A549 (cell line): Measurements from ENCODE around the gene RBM12. TPM values are rescaled to one million over a fixed set of nuclear protein-coding genes. Genes with fewer than 3 reads are reported as not detected.

Experiments
- ATAC-seq, 2 experiments: fragments of 200-7000 bp in 1 of 2; fragments of >200 bp in 1 of 2; cut with Nextera tagmentation in 1 of 2; cut with Tn5 transposase in 1 of 2; 3 replicates each; pipeline versions ENCODE4 v1.8.0 to v1.9.1; 2018 to 2020; ENCODE audit warnings: mild to moderate bottlenecking in 1 of 2, moderate library complexity in 1 of 2
- CTCF ChIA-PET: fragments of 300-600 bp; sonication (Branson Sonifier 250); formaldehyde crosslinking; extraction: SDS; loops from one replicate; lab custom pipeline; 2021; ENCODE audit warnings: antibody characterized with exemption, inconsistent platforms; lab: Yijun Ruan, JAX
- POLR2A ChIA-PET: fragments of 350-600 bp; formaldehyde crosslinking; extraction: SDS; loops from one replicate; lab custom pipeline; 2021; ENCODE audit warnings: antibody characterized with exemption, inconsistent platforms; lab: Yijun Ruan, JAX
- DNase-seq, 2 experiments: peaks; one replicate each; pipeline versions ENCODE4 v3.0.0 to v3.0.0-alpha.2; 2011 to 2016; ENCODE audit warnings: low read depth in 1 of 2, low spot score in 1 of 2
- FAIRE-seq: peaks from 2 replicates; lab custom pipeline; 2011; peaks lifted over from hg19 to GRCh38; lab: Jason Lieb, UNC
- H3K27ac ChIP-seq, 2 experiments: fragments of >200 bp; sonication (Bioruptor Twin); formaldehyde crosslinking; 3 replicates each; pipeline ENCODE4 v1.5.1; 2016 to 2017
- H3K4me1 ChIP-seq: fragments of >200 bp; sonication (Bioruptor Twin); formaldehyde crosslinking; 3 replicates; pipeline ENCODE4 v1.6.1; 2016
- H3K4me2 ChIP-seq: fragments of >200 bp; sonication (Bioruptor Twin); formaldehyde crosslinking; 3 replicates; pipeline ENCODE4 v1.6.1; 2016
- H3K4me3 ChIP-seq: fragments of >200 bp; sonication (Bioruptor Twin); formaldehyde crosslinking; 3 replicates; pipeline ENCODE4 v1.5.1; 2016
- H3K9me3 ChIP-seq: fragments of >200 bp; sonication (Bioruptor Twin); formaldehyde crosslinking; 3 replicates; pipeline ENCODE4 v1.6.1; 2016
- ATOH8 ChIP-seq: fragments of 250-450 bp; sonication (Bioruptor Pico); IDR thresholded peaks from 2 replicates; pipeline ENCODE4 v1.5.0; 2020; ENCODE audit warnings: low read depth, mild to moderate bottlenecking, moderate library complexity
- CEBPB ChIP-seq, 2 experiments: fragments of >200 bp in 1 of 2; sonication (Bioruptor Twin) in 1 of 2; formaldehyde crosslinking in 1 of 2; IDR thresholded peaks; 2 replicates each; pipeline ENCODE4 v1.6.1; 2012 to 2016
- CHD2 ChIP-seq: fragments of 150-350 bp; IDR thresholded peaks from 2 replicates; pipeline ENCODE4 v1.6.1; 2014; ENCODE audit warnings: low read length; ENCODE audit not compliant: partially characterized antibody
- CTCF ChIP-seq: fragments of >200 bp; sonication (Bioruptor Twin); formaldehyde crosslinking; IDR thresholded peaks from 3 replicates; pipeline ENCODE4 v1.5.1; 2016
- EHMT2 ChIP-seq: fragments of 200-600 bp; sonication (generic); IDR thresholded peaks from 2 replicates; pipeline ENCODE4 v1.6.1; 2016; ENCODE audit warnings: antibody characterized with exemption, low read depth, mild to moderate bottlenecking, moderate library complexity
- ELK1 ChIP-seq: fragments of 150-350 bp; IDR thresholded peaks from 2 replicates; pipeline ENCODE4 v1.6.1; 2014; ENCODE audit warnings: low read depth, mild to moderate bottlenecking, low read length
- EP300 ChIP-seq, 2 experiments: fragments of >200 bp; sonication (Bioruptor Twin); formaldehyde crosslinking; IDR thresholded peaks; 2 replicates in 1 of 2; 3 replicates in 1 of 2; pipeline ENCODE4 v1.6.1; 2016 to 2017
- HES2 ChIP-seq: fragments of >200 bp; sonication (Bioruptor Twin); formaldehyde crosslinking; IDR thresholded peaks from 2 replicates; pipeline ENCODE4 v1.6.1; 2016
- HMGXB4 ChIP-seq: fragments of 250-450 bp; sonication (Bioruptor Pico); IDR thresholded peaks from 2 replicates; pipeline ENCODE4 v1.5.0; 2021; ENCODE audit warnings: mild to moderate bottlenecking, moderate library complexity, borderline replicate concordance
- HOXA7 ChIP-seq: fragments of 250-450 bp; sonication (Bioruptor Pico); IDR thresholded peaks from 2 replicates; pipeline ENCODE4 v1.5.0; 2020; ENCODE audit warnings: mild to moderate bottlenecking, moderate library complexity
- JUN ChIP-seq, 2 experiments: fragments of >200 bp; sonication (Bioruptor Twin); formaldehyde crosslinking; IDR thresholded peaks; 2 replicates in 1 of 2; 3 replicates in 1 of 2; pipeline ENCODE4 v1.6.1; 2016 to 2017
- KDM1A ChIP-seq: fragments of 200-600 bp; sonication (generic); IDR thresholded peaks from 2 replicates; pipeline ENCODE4 v1.6.1; 2016; ENCODE audit warnings: low read depth, mild to moderate bottlenecking
- MYC ChIP-seq: IDR thresholded peaks from 2 replicates; pipeline ENCODE4 v1.6.1; 2012; ENCODE audit warnings: mild to moderate bottlenecking, inconsistent platforms, low read length, improper control_type of control experiment, borderline replicate concordance
- RAD21 ChIP-seq, 2 experiments: fragments of >200 bp in 1 of 2; sonication (Bioruptor Twin) in 1 of 2; formaldehyde crosslinking in 1 of 2; IDR thresholded peaks in 1 of 2; conservative IDR thresholded peaks in 1 of 2; 2 replicates in 1 of 2; 3 replicates in 1 of 2; pipeline ENCODE4 v1.6.1; 2012 to 2018; ENCODE audit warnings: inconsistent platforms in 1 of 2
- RARB ChIP-seq: fragments of 250-450 bp; sonication (Bioruptor Pico); IDR thresholded peaks from 2 replicates; pipeline ENCODE4 v1.8.0; 2021; ENCODE audit warnings: mild to moderate bottlenecking, moderate library complexity
- SMC3 ChIP-seq: fragments of >200 bp; sonication (Bioruptor Twin); formaldehyde crosslinking; IDR thresholded peaks from 3 replicates; pipeline ENCODE4 v1.6.1; 2018; ENCODE audit warnings: inconsistent platforms
- WGBS: methylation state at CpG from one replicate; pipeline ENCODE4 v1.1.6; 2017; ENCODE audit errors: missing lambda C conversion rate; 5-methylcytosine and 5-hydroxymethylcytosine counted together
- polyA plus RNA-seq, 4 experiments: library from polyadenylated mRNA; depleted of rRNA in 3 of 4; stranded (reverse); fragments of >200 nt; fragmentation: RNase III in 1 of 4; extraction: RNeasy Plus Mini Kit Qiagen cat#74134 plus additional on column Dnase treatment in 1 of 4; gene quantifications; 2 replicates in 3 of 4; 3 replicates in 1 of 4; pipeline ENCODE4 v1.2.3, GENCODE V29; 2011 to 2017

RBM12 gene
- polyA plus RNA-seq, 2 of the 4 experiments (the other 2 are of a cell fraction): 49.9 to 119 TPM

GRCh38 chr20:35621560-35621946 lies 43.1 kb downstream of the RBM12 start:
- Histone ChIP-seq H3K4me2 (no peak overlapping the region), H3K27ac (no peak overlapping the region), H3K4me3 (no peak overlapping the region), H3K9me3 (no peaks in the 10 kb centered on the region), H3K4me1 (peaks cover 26% of the 10 kb centered on the region)
- no peak for ATAC-seq
- WGBS: 83% methylated on average over 2 of the region's 2 CpGs
- TF ChIP-seq EHMT2: no peak
- no peak for TF ChIP-seq EP300 (IDR thresholded peaks at IDR 0.05)
- no peak for TF ChIP-seq ATOH8 (CRISPR knock-in tag)
- TF ChIP-seq CHD2: no peak
- TF ChIP-seq RAD21 (conservative IDR thresholded peaks at IDR 0.05 in 1 of 2, IDR thresholded peaks at IDR 0.05 in 1 of 2): no peak
- no peak for TF ChIP-seq HES2
- DNase-seq: peak in 1 of 2 experiments; percentile 38
- ChIA-PET POLR2A (no interaction called here), CTCF (interaction anchor here (0.8 to 5.2 kb wide), 9 partner anchors 9 to 332 kb away, joined by 3 to 73 read pairs (median 6); partner anchors contain the start of gene SCAND1)
- no peak for FAIRE-seq

GRCh38 chr20:35620818-35621559 lies 43.7 kb downstream of the RBM12 start:
- H3K9me3 ChIP-seq: no peaks in the 10 kb centered on the region
- WGBS: 94% methylated on average over 11 of the region's 11 CpGs
- DNase-seq: no peak
- H3K4me2 ChIP-seq: no peak overlapping the region
- CTCF ChIA-PET: interaction anchor here (0.6 to 5.2 kb wide), 18 partner anchors 10 to 518 kb away, joined by 3 to 73 read pairs (median 4); partner anchors contain the start of gene SCAND1
- ATAC-seq: no peak
- peaks cover 24% of the 10 kb centered on the region for H3K4me1 ChIP-seq
- TF ChIP-seq ELK1 (no peak), HOXA7 (CRISPR knock-in tag) (no peak), CHD2 (no peak), ATOH8 (CRISPR knock-in tag) (no peak), HMGXB4 (CRISPR knock-in tag) (no peak)
- H3K4me3 ChIP-seq: no peak overlapping the region
- POLR2A ChIA-PET: no interaction called here
- H3K27ac ChIP-seq: no peak overlapping the region
- FAIRE-seq: no peak

- H3K4me2 ChIP-seq: peak overlapping the region; percentile 85
- H3K27ac ChIP-seq: peak overlapping the region; percentile 80 to 90
- no peaks in the 10 kb centered on the region for H3K9me3 ChIP-seq
- 14% methylated on average over 23 of the region's 49 CpGs for WGBS
- ChIA-PET POLR2A (interaction anchor here (0.8 to 4.2 kb wide), 6 partner anchors 11 to 123 kb away, joined by 3 to 51 read pairs (median 4); partner anchors contain the start of genes CPNE1, ERGIC3, NFS1 and RBM12), CTCF (interaction anchor here (0.6 to 6.6 kb wide), 40 partner anchors 8 to 519 kb away, joined by 3 to 73 read pairs (median 5); partner anchors contain the start of genes ERGIC3 and SCAND1)
- FAIRE-seq (no peak), DNase-seq (peak; percentile 89 to 96), ATAC-seq (peak; percentile 66 to 79)
- peaks cover 18% of the 10 kb centered on the region for H3K4me1 ChIP-seq
- H3K4me3 ChIP-seq: peak overlapping the region; percentile 61
- 0 out of 3 replicates have a peak, but pooled peaks have one; percentile 17 for TF ChIP-seq SMC3
- TF ChIP-seq RARB (CRISPR knock-in tag): no peak
- no peak for TF ChIP-seq KDM1A
- peak in 1 of 2 experiments; percentile 35; a peak in 3 of 5 replicates for TF ChIP-seq RAD21 (conservative IDR thresholded peaks at IDR 0.05 in 1 of 2, IDR thresholded peaks at IDR 0.05 in 1 of 2)
- TF ChIP-seq HMGXB4 (CRISPR knock-in tag): no peak
- TF ChIP-seq CTCF: peak; percentile 75
- no peak for TF ChIP-seq ATOH8 (CRISPR knock-in tag)
- peak in 1 of 2 experiments; percentile 43; a peak in 1 of 5 replicates for TF ChIP-seq JUN (IDR thresholded peaks at IDR 0.05)
- TF ChIP-seq CEBPB (IDR thresholded peaks at IDR 0.05): no peak
- no peak for TF ChIP-seq MYC
These were observed 45.3 kb downstream of the RBM12 start for GRCh38 chr20:35619196-35620095.
